MCF 10A (cell line): Measurements from ENCODE around the gene RBL1. TPM values are rescaled to one million over a fixed set of nuclear protein-coding genes. Genes with fewer than 3 reads are reported as not detected.

Experiments
- BruUV-seq: library from RNA; stranded (reverse); fragments of 400-500 nt; replicated peaks from 2 replicates; lab custom pipeline; 2021; lab: Mats Ljungman, UMichigan
- CTCF ChIA-PET: fragments of 300-600 bp; sonication (Branson Sonifier 250); formaldehyde crosslinking; extraction: SDS; loops from one replicate; lab custom pipeline; 2021; ENCODE audit warnings: antibody characterized with exemption, inconsistent platforms; lab: Yijun Ruan, JAX
- POLR2A ChIA-PET: fragments of 300-600, 350-650 bp; sonication (Branson Sonifier 250); formaldehyde crosslinking; extraction: SDS; loops from one replicate; lab custom pipeline; 2020; ENCODE audit warnings: antibody characterized with exemption, inconsistent platforms; lab: Yijun Ruan, JAX
- DNase-seq: peaks from one replicate; pipeline ENCODE4 v3.0.0-alpha.2; 2018; ENCODE audit not compliant: unreplicated experiment
- H3K27ac Mint-ChIP-seq: one replicate; pipeline ENCODE4 v1.8.0; 2022; ENCODE audit warnings: mild to moderate bottlenecking, low read depth, mixed read lengths; ENCODE audit not compliant: unreplicated experiment
- H3K27me3 Mint-ChIP-seq: one replicate; pipeline ENCODE4 v1.8.0; 2022; ENCODE audit warnings: mixed read lengths; ENCODE audit not compliant: insufficient read depth, unreplicated experiment
- H3K36me3 Mint-ChIP-seq: one replicate; pipeline ENCODE4 v1.8.0; 2022; ENCODE audit warnings: mild to moderate bottlenecking, moderate library complexity, mixed read lengths; ENCODE audit not compliant: insufficient read depth, unreplicated experiment
- H3K4me1 Mint-ChIP-seq: one replicate; pipeline ENCODE4 v1.8.0; 2022; ENCODE audit warnings: mixed read lengths; ENCODE audit not compliant: insufficient read depth, unreplicated experiment
- H3K4me3 Mint-ChIP-seq: one replicate; pipeline ENCODE4 v1.8.0; 2022; ENCODE audit warnings: mild to moderate bottlenecking, moderate library complexity, mixed read lengths; ENCODE audit not compliant: unreplicated experiment
- H3K9me3 Mint-ChIP-seq: one replicate; pipeline ENCODE4 v1.8.0; 2022; ENCODE audit warnings: mixed read lengths; ENCODE audit not compliant: unreplicated experiment
- intact Hi-C: fragments of 100-400 bp; cut with micrococcal nuclease; formaldehyde crosslinking; loops from 2 replicates; pipeline ENCODE4 v1.14.1; 2022
- total RNA-seq: library from RNA; stranded (reverse); gene quantifications from 2 replicates; pipeline ENCODE4 v1.2.3, GENCODE V29; 2022
- TF ChIP-seq, protein P1 (sequence below): fragments of 200-600 bp; IDR thresholded peaks from one replicate; pipeline ENCODE4 v1.8.0; 2022; ENCODE audit warnings: antibody characterized with exemption, mild to moderate bottlenecking; ENCODE audit not compliant: unreplicated experiment

The RBL1 gene
- total RNA-seq, 1 experiment from 2014 or later, result 9.2 TPM

DNA sequence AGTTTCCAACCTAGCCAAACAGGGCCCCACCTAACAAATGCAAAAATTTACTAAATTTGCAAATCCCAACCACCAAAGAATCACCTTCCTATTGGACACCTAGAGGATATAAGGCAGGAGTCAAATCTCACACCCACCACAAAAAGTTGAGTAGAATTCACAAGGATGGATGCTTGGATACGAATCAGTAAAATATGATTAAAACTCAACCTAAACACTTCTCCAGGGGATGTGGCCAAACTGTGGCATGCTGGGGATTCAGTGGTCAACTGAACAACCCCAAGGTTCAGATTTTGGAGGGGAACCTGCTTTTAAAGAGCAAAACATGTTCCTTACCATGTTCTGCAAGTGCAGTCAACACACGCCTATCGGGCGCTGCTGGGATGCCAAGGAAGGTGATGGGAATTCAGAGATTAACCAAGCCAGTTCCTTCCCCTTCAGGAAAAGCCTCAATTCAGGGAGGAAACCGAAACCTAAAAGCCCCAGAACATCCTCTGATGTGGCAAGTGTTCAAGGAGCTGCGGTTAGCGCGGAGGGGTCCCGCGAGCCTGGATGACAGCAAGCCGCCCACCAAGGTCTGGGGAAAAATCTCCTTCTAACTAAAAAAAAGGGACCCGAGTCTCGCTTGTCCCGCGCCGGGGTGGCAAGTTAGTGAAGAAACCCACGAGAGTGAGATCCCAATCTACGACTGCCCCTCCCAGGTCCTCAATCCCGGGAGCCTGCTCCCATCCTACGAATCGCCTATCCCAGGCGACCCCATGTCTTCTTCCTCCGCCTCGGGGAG is 145.2 kb downstream of the RBL1 start:
- Mint-ChIP-seq H3K36me3 (no peaks in the 10 kb centered on the region), H3K4me3 (peak overlapping the region; percentile 87), H3K4me1 (peaks cover 11% of the 10 kb centered on the region), H3K27me3 (no peaks in the 10 kb centered on the region), H3K27ac (no peak overlapping the region), H3K9me3 (no peaks in the 10 kb centered on the region)
- TF ChIP-seq, protein P1, sequence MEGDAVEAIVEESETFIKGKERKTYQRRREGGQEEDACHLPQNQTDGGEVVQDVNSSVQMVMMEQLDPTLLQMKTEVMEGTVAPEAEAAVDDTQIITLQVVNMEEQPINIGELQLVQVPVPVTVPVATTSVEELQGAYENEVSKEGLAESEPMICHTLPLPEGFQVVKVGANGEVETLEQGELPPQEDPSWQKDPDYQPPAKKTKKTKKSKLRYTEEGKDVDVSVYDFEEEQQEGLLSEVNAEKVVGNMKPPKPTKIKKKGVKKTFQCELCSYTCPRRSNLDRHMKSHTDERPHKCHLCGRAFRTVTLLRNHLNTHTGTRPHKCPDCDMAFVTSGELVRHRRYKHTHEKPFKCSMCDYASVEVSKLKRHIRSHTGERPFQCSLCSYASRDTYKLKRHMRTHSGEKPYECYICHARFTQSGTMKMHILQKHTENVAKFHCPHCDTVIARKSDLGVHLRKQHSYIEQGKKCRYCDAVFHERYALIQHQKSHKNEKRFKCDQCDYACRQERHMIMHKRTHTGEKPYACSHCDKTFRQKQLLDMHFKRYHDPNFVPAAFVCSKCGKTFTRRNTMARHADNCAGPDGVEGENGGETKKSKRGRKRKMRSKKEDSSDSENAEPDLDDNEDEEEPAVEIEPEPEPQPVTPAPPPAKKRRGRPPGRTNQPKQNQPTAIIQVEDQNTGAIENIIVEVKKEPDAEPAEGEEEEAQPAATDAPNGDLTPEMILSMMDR, result peak; percentile 3
- intact Hi-C loops, result no loop called here
- ChIA-PET CTCF (interaction anchor here (0.6 kb wide), 1 partner anchor 147 kb away, joined by 4 read pairs; no protein-coding TSS in a partner anchor), POLR2A (interaction anchor here (0.7 kb wide), 1 partner anchor 56 kb away, joined by 3 read pairs; no protein-coding TSS in a partner anchor)
- no TSS peak for BruUV-seq
- DNase-seq, result peak; percentile 44

Other genes starting within 250 kb of the RBL1 start
- gene TLDC2, start 219.9 kb downstream of the RBL1 start, total RNA-seq, result not detected in 2 replicates
- 2.6 and 3.5 TPM in 2 replicates for gene SAMHD1, start 144.3 kb downstream of the RBL1 start, total RNA-seq
- 226 and 259 TPM in 2 replicates for gene RPN2, start 83.3 kb upstream of the RBL1 start, total RNA-seq
- 1.1 and 1.5 TPM in 2 replicates for gene MROH8, start 83.6 kb upstream of the RBL1 start, total RNA-seq
- gene GHRH, start 165.8 kb upstream of the RBL1 start, total RNA-seq, result not detected in 2 replicates
- gene MANBAL, start 193.7 kb upstream of the RBL1 start, total RNA-seq, result 46.0 and 56.5 TPM in 2 replicates